Measurements from ENCODE around the gene ZMYND10.

- no peak for TF ChIP-seq CTCF (conservative IDR thresholded peaks at IDR 0.05; ENCODE audit: low read depth, low read length)
- TF ChIP-seq EZH2 (IDR thresholded peaks at IDR 0.05; ENCODE audit: borderline replicate concordance, low read depth, low read length, poor library complexity, severe bottlenecking): no peak
Measured at GRCh38 chr3:50338965-50339364, 6.6 kb downstream of the ZMYND10 start.

All from A673 (cell line).